Tibial nerve (tissue), 4 donors: ENCODE data around the gene KCTD7. TPM values are rescaled to one million over a fixed set of nuclear protein-coding genes. Genes with fewer than 3 reads are reported as not detected.
A peak's percentile ranks its signal among the peaks of the same experiment; 100 is the strongest.
"Not testable (repeated sequence)": the region's sequence is repeated elsewhere in the genome, so short reads cannot be mapped to it uniquely, and the experiment has no call there.

Source experiments
- DNase-seq, 2 donors: peaks; one replicate each; pipeline ENCODE4 v3.0.0-alpha.2; 2019; ENCODE audit warnings: low spot score in 2 of 2
- H3K27ac ChIP-seq, 4 donors: fragments of 200-600 bp; sonication (generic) in 3 of 4; one replicate each; pipeline ENCODE4 v1.5.1; 2017 to 2019; ENCODE audit warnings: mild to moderate bottlenecking in 1 of 4
- H3K27me3 ChIP-seq, 2 donors: fragments of 200-600 bp; sonication (generic) in 1 of 2; one replicate each; pipeline versions ENCODE4 v1.5.1 to v1.6.0; 2017 to 2019
- H3K36me3 ChIP-seq, 3 donors: fragments of 200-600 bp; sonication (generic); one replicate each; pipeline ENCODE4 v1.5.1; 2018 to 2019
- H3K4me1 ChIP-seq, 4 donors: fragments of 200-600 bp; sonication (generic) in 3 of 4; one replicate each; pipeline ENCODE4 v1.5.1; 2017 to 2019
- H3K4me3 ChIP-seq, 4 donors: fragments of 200-600 bp; sonication (generic) in 3 of 4; one replicate each; pipeline ENCODE4 v1.5.1; 2017 to 2019; ENCODE audit warnings: mild to moderate bottlenecking in 1 of 4, moderate library complexity in 1 of 4
- H3K9me3 ChIP-seq, 4 donors: fragments of 200-600 bp; sonication (generic) in 3 of 4; one replicate each; pipeline ENCODE4 v1.5.1; 2017 to 2019
- CTCF ChIP-seq, 5 experiments: fragments of 200-600 bp in 3 of 5; fragments of 450-650 bp in 2 of 5; sonication (generic) in 3 of 5; IDR thresholded peaks; one replicate each; pipeline ENCODE4 v1.5.1; 2016 to 2019; ENCODE audit warnings: antibody characterized with exemption in 5 of 5, mild to moderate bottlenecking in 3 of 5, moderate library complexity in 2 of 5
- EP300 ChIP-seq, 2 donors: sonication (generic); formaldehyde crosslinking; IDR thresholded peaks; one replicate each; pipeline ENCODE4 v1.6.1; 2017; ENCODE audit warnings: antibody characterized with exemption in 2 of 2, mild to moderate bottlenecking in 1 of 2
- POLR2A ChIP-seq, 2 donors: fragments of 450-650 bp; IDR thresholded peaks; one replicate each; pipeline ENCODE4 v1.6.1; 2017; ENCODE audit warnings: antibody characterized with exemption in 2 of 2, mild to moderate bottlenecking in 2 of 2, moderate library complexity in 2 of 2
- WGBS, 2 donors: methylation state at CpG; one replicate each; pipeline ENCODE4 v1.1.5; 2018; 5-methylcytosine and 5-hydroxymethylcytosine counted together
- total RNA-seq, 4 donors: library from RNA; depleted of rRNA; stranded (reverse); fragments of >200 nt; gene quantifications; one replicate each; pipeline ENCODE4 v1.1.0, GENCODE V29; 2016

KCTD7 gene
- total RNA-seq, 4 donors from 2014 or later, result 15.9 to 28.8 (median 22.1) TPM

GRCh38 chr7:66681491-66682349 is 53.0 kb downstream of the KCTD7 start:
- Histone ChIP-seq H3K4me3 (peak overlapping the region; percentile 70 to 93 (median 82)), H3K9me3 (no peaks in the 10 kb centered on the region), H3K27ac (peak overlapping the region; percentile 95 to 99 (median 98)), H3K27me3 (no peaks in the 10 kb centered on the region), H3K4me1 (peaks cover 0 to 35% (median 7%) of the 10 kb centered on the region in 4 donors), H3K36me3 (no peaks in the 10 kb centered on the region)
- TF ChIP-seq CTCF (IDR thresholded peaks at IDR 0.05), result peak in 1 of 5 experiments; percentile 34
- peak; percentile 88 to 99 for TF ChIP-seq EP300 (IDR thresholded peaks at IDR 0.05)
- TF ChIP-seq POLR2A (IDR thresholded peaks at IDR 0.05), result peak; percentile 92 to 96
- DNase-seq, result peak; percentile 95 to 97
- 3 to 10% methylated on average over 25 to 76 of the region's 78 CpGs for WGBS, 2 donors

GRCh38 chr7:66682350-66683093 is 53.8 kb downstream of the KCTD7 start:
- peak overlapping the region; percentile 95 to 99 (median 98) for H3K27ac ChIP-seq
- H3K4me1 ChIP-seq, result peaks cover 0 to 35% (median 7%) of the 10 kb centered on the region in 4 donors
- H3K36me3 ChIP-seq, result no peaks in the 10 kb centered on the region
- no peaks in the 10 kb centered on the region for H3K27me3 ChIP-seq
- no peak for DNase-seq
- 1% methylated on average over 33 to 57 of the region's 66 CpGs for WGBS, 2 donors
- no peak for TF ChIP-seq POLR2A (IDR thresholded peaks at IDR 0.05)
- TF ChIP-seq EP300 (IDR thresholded peaks at IDR 0.05), result no peak
- TF ChIP-seq CTCF (IDR thresholded peaks at IDR 0.05), result no peak
- no peaks in the 10 kb centered on the region for H3K9me3 ChIP-seq
- H3K4me3 ChIP-seq, result peak overlapping the region; percentile 70 to 93 (median 82)

- not testable (repeated sequence) for H3K36me3 ChIP-seq, H3K27me3 ChIP-seq, DNase-seq, H3K9me3 ChIP-seq
- 58 to 60% methylated on average over 10 of the region's 10 CpGs for WGBS, 2 donors
- H3K4me1 ChIP-seq, result peaks cover 0 to 35% (median 7%) of the 10 kb centered on the region in 4 donors
- H3K27ac ChIP-seq, result peak overlapping the region; percentile 95 to 99 (median 98)
- peak overlapping the region; percentile 70 to 93 (median 82) for H3K4me3 ChIP-seq
These were observed 54.6 kb downstream of the KCTD7 start for GRCh38 chr7:66683094-66683769.

GRCh38 chr7:66683770-66684123 is 55.1 kb downstream of the KCTD7 start:
- Histone ChIP-seq H3K27me3 (no peaks in the 10 kb centered on the region), H3K4me3 (no peak overlapping the region), H3K4me1 (peaks cover 0 to 35% (median 7%) of the 10 kb centered on the region in 4 donors), H3K27ac (peak overlapping the region in 1 of 4 donors; percentile 98), H3K36me3 (no peaks in the 10 kb centered on the region), H3K9me3 (peaks cover 0 to 3% (median 0%) of the 10 kb centered on the region in 4 donors)
- no peak for DNase-seq
- TF ChIP-seq CTCF (IDR thresholded peaks at IDR 0.05) (no peak), POLR2A (IDR thresholded peaks at IDR 0.05) (no peak)
- WGBS, 2 donors, result 69 to 75% methylated on average over 9 of the region's 9 CpGs

- peaks cover 0 to 33% (median 6%) of the 10 kb centered on the region in 4 donors for H3K4me1 ChIP-seq
- not testable (repeated sequence) for DNase-seq, H3K36me3 ChIP-seq, H3K27ac ChIP-seq, H3K9me3 ChIP-seq, H3K27me3 ChIP-seq, H3K4me3 ChIP-seq
- WGBS, 2 donors, result 91 to 92% methylated on average over 4 of the region's 4 CpGs
These were observed 57.0 kb downstream of the KCTD7 start for GRCh38 chr7:66685663-66686062.
